Mesendoderm (in vitro differentiated cells): ENCODE results near the gene COL13A1.

Experiments used
- DNase-seq: peaks from one replicate; pipeline ENCODE4 v3.0.0; 2013
- H2AK5ac ChIP-seq: 2 replicates; pipeline ENCODE4 v1.6.1; 2013; ENCODE audit warnings: low read length, inconsistent platforms
- H2BK120ac ChIP-seq: 2 replicates; pipeline ENCODE4 v1.6.1; 2013; ENCODE audit warnings: low read depth, mild to moderate bottlenecking, low read length, moderate library complexity, mixed read lengths
- H2BK15ac ChIP-seq: replicated peaks from 2 replicates; pipeline ENCODE4 v1.6.1; 2013; ENCODE audit warnings: low read depth, mild to moderate bottlenecking, moderate library complexity
- H2BK5ac ChIP-seq: 2 replicates; pipeline ENCODE4 v1.6.1; 2013; ENCODE audit warnings: low read length, inconsistent platforms
- H3K18ac ChIP-seq: 2 replicates; pipeline ENCODE4 v1.6.1; 2013; ENCODE audit warnings: mild to moderate bottlenecking, low read length, mixed read lengths
- H3K23ac ChIP-seq: one replicate; pipeline ENCODE4 v1.6.1; 2013; ENCODE audit warnings: low read length
- H3K27ac ChIP-seq: 2 replicates; pipeline ENCODE4 v1.5.1; 2013; ENCODE audit warnings: low read depth, mild to moderate bottlenecking, inconsistent platforms, low read length, moderate library complexity
- H3K27me3 ChIP-seq: 2 replicates; pipeline ENCODE4 v1.6.1; 2013; ENCODE audit warnings: low read length, control low read depth, mild to moderate bottlenecking, inconsistent platforms; ENCODE audit not compliant: insufficient read depth, poor library complexity
- H3K36me3 ChIP-seq: 2 replicates; pipeline ENCODE4 v1.6.1; 2013; ENCODE audit warnings: low read length, inconsistent platforms; ENCODE audit not compliant: control insufficient read depth, insufficient read depth
- H3K4ac ChIP-seq: one replicate; pipeline ENCODE4 v1.6.1; 2013; ENCODE audit warnings: low read depth, mild to moderate bottlenecking, low read length, moderate library complexity
- H3K4me1 ChIP-seq: 2 replicates; pipeline ENCODE4 v1.6.1; 2013; ENCODE audit warnings: low read depth, low read length, inconsistent platforms; ENCODE audit not compliant: control insufficient read depth
- H3K4me2 ChIP-seq: 2 replicates; pipeline ENCODE4 v1.6.1; 2013; ENCODE audit warnings: low read length
- H3K4me3 ChIP-seq: 2 replicates; pipeline ENCODE4 v1.5.1; 2013; ENCODE audit warnings: mild to moderate bottlenecking, low read length
- H3K56ac ChIP-seq: one replicate; pipeline ENCODE4 v1.6.1; 2013; ENCODE audit warnings: low read length
- H3K79me1 ChIP-seq: 2 replicates; pipeline ENCODE4 v1.6.1; 2013; ENCODE audit warnings: low read length, inconsistent platforms
- H3K79me2 ChIP-seq: 2 replicates; pipeline ENCODE4 v1.6.1; 2013; ENCODE audit warnings: mild to moderate bottlenecking, low read length; ENCODE audit not compliant: control insufficient read depth, insufficient read depth
- H3K9ac ChIP-seq: 2 replicates; pipeline ENCODE4 v1.6.1; 2013; ENCODE audit warnings: low read length, inconsistent platforms
- H4K5ac ChIP-seq: one replicate; pipeline ENCODE4 v1.6.1; 2013; ENCODE audit warnings: low read length
- H4K8ac ChIP-seq: one replicate; pipeline ENCODE4 v1.6.1; 2013; ENCODE audit warnings: low read depth, mild to moderate bottlenecking, control low read depth, low read length, moderate library complexity
- WGBS: extraction: QIAGEN DNeasy Blood & Tissue Kit; methylation state at CpG from one replicate; pipeline ENCODE4 v1.1.7; 2013; ENCODE audit warnings: low lambda C conversion rate, missing lambda C conversion rate; ENCODE audit not compliant: insufficient coverage; ENCODE audit errors: extremely low coverage; 5-methylcytosine and 5-hydroxymethylcytosine counted together

The COL13A1 gene

DNA sequence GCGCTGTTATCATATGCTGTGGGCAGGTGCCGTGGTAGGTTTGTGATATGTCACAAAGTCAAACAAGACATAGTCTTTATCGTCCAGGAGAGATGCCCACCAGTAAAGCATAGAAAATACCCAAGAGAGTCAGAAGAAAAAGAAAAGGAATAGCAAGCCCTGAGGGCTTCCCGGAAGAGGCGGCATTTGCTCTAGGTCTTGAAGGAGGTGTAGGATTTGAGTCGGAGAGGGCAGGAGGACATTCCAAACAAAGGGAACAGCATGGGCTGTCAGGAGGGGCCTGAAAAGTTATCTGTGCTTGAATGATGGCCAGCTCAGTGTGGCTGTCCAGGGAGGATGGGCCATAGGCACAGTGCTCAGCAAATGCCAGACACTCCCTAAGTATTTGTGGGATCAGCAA, 42.2 kb downstream of the COL13A1 start:
- H2BK15ac ChIP-seq = no peak overlapping the region
- H3K27ac ChIP-seq = no peak overlapping the region
- H3K23ac ChIP-seq = no peak overlapping the region
- no peak overlapping the region for H2BK120ac ChIP-seq
- H3K4me2 ChIP-seq = no peak overlapping the region
- H3K18ac ChIP-seq = no peak overlapping the region
- H2AK5ac ChIP-seq = no peak overlapping the region
- no peak overlapping the region for H3K4me3 ChIP-seq
- no peak for DNase-seq
- no CpG with 5 or more reads among the region's 6 CpGs for WGBS
- H2BK5ac ChIP-seq = no peak overlapping the region
- H3K79me1 ChIP-seq = peaks cover 29% of the 10 kb centered on the region
- H4K8ac ChIP-seq = no peak overlapping the region
- no peaks in the 10 kb centered on the region for H3K36me3 ChIP-seq
- no peak overlapping the region for H4K5ac ChIP-seq
- no peak overlapping the region for H3K9ac ChIP-seq
- H3K27me3 ChIP-seq = no peaks in the 10 kb centered on the region
- H3K56ac ChIP-seq = no peak overlapping the region
- peaks cover 7% of the 10 kb centered on the region for H3K79me2 ChIP-seq
- peaks cover 51% of the 10 kb centered on the region for H3K4me1 ChIP-seq
- no peak overlapping the region for H3K4ac ChIP-seq

- H3K56ac ChIP-seq = peak overlapping the region; percentile 40
- no peaks in the 10 kb centered on the region for H3K36me3 ChIP-seq
- H4K5ac ChIP-seq = no peak overlapping the region
- no peak overlapping the region for H2BK120ac ChIP-seq
- H3K23ac ChIP-seq = no peak overlapping the region
- no peak overlapping the region for H3K4ac ChIP-seq
- WGBS = no CpG with 5 or more reads among the region's 2 CpGs
- peak overlapping the region; percentile 21 for H3K27ac ChIP-seq
- H3K27me3 ChIP-seq = no peaks in the 10 kb centered on the region
- peaks cover 29% of the 10 kb centered on the region for H3K79me1 ChIP-seq
- H3K9ac ChIP-seq = peak overlapping the region; percentile 32
- no peak overlapping the region for H3K18ac ChIP-seq
- no peak overlapping the region for H4K8ac ChIP-seq
- H3K4me3 ChIP-seq = no peak overlapping the region
- peaks cover 52% of the 10 kb centered on the region for H3K4me1 ChIP-seq
- no peak overlapping the region for H2BK15ac ChIP-seq
- peak overlapping the region; percentile 68 for H2AK5ac ChIP-seq
- no peak overlapping the region for H3K4me2 ChIP-seq
- H2BK5ac ChIP-seq = peak overlapping the region; percentile 23
- peaks cover 7% of the 10 kb centered on the region for H3K79me2 ChIP-seq
- DNase-seq = no peak
Observed at GRCh38 chr10:69844698-69845097, 43.0 kb downstream of the COL13A1 start.

DNA sequence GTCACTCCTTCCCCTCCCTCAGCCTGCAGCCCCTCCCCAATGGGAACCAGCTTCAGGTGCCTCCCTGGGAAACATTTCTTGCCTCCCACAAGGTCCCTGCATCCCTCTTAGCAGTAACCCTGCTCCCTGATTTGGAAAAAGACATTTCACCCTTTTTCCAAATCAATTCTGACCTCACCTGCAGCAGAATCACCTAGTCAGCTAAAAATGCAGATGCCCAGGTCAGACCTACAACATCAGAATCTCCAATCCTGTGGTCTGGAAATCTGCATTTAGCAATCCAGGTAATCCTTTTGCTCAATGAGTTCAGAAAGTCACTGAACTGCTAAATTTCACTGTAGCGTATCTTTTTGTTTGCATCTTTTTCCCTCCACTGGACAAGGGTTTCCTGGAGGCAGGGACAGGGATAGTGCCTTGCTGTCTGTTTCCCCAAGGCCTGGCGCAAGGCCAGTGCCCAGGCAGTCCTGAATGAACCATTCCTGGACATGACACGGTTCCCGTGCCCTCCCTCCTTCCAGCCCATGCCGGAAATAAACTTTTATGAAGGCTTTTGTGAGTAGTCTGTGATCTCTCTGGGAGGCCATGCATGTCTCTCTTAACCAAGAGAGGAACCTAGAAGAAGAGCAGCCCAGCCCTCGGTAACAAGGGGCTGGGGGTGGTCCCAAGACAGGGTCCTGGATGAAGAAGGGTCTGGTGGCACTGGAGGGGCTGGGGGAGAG, 44.0 kb downstream of the COL13A1 start:
- peaks cover 25% of the 10 kb centered on the region for H3K79me1 ChIP-seq
- DNase-seq = no peak
- no peak overlapping the region for H2BK15ac ChIP-seq
- H3K56ac ChIP-seq = peak overlapping the region; percentile 88
- H3K36me3 ChIP-seq = no peaks in the 10 kb centered on the region
- no peak overlapping the region for H3K4me2 ChIP-seq
- H3K4me1 ChIP-seq = peaks cover 49% of the 10 kb centered on the region
- WGBS = no CpG with 5 or more reads among the region's 6 CpGs
- no peak overlapping the region for H3K4me3 ChIP-seq
- H3K9ac ChIP-seq = peak overlapping the region; percentile 57
- peaks cover 7% of the 10 kb centered on the region for H3K79me2 ChIP-seq
- peak overlapping the region; percentile 98 for H2BK5ac ChIP-seq
- peak overlapping the region; percentile 54 for H3K27ac ChIP-seq
- peak overlapping the region; percentile 92 for H3K18ac ChIP-seq
- H4K5ac ChIP-seq = no peak overlapping the region
- H3K23ac ChIP-seq = peak overlapping the region; percentile 59
- H4K8ac ChIP-seq = no peak overlapping the region
- peak overlapping the region; percentile 97 for H2AK5ac ChIP-seq
- no peaks in the 10 kb centered on the region for H3K27me3 ChIP-seq
- H3K4ac ChIP-seq = peak overlapping the region; percentile 88
- H2BK120ac ChIP-seq = peak overlapping the region; percentile 77

- Histone ChIP-seq H3K27me3 (no peaks in the 10 kb centered on the region), H3K27ac (peak overlapping the region; percentile 54), H3K4me2 (no peak overlapping the region), H4K5ac (no peak overlapping the region), H3K79me2 (peaks cover 10% of the 10 kb centered on the region), H3K4me1 (peaks cover 52% of the 10 kb centered on the region), H2BK5ac (peak overlapping the region; percentile 98), H3K36me3 (no peaks in the 10 kb centered on the region), H2BK120ac (peak overlapping the region; percentile 77), H2BK15ac (peak overlapping the region; percentile 43), H3K9ac (peak overlapping the region; percentile 57), H3K56ac (peak overlapping the region; percentile 88), H3K23ac (peak overlapping the region; percentile 59), H3K18ac (peak overlapping the region; percentile 92), H3K4ac (peak overlapping the region; percentile 88), H2AK5ac (peak overlapping the region; percentile 97), H3K4me3 (no peak overlapping the region), H4K8ac (peak overlapping the region; percentile 59), H3K79me1 (peaks cover 23% of the 10 kb centered on the region)
- no peak for DNase-seq
- WGBS = no CpG with 5 or more reads among the region's 14 CpGs
Observed at GRCh38 chr10:69846293-69846921, 44.7 kb downstream of the COL13A1 start.

DNA sequence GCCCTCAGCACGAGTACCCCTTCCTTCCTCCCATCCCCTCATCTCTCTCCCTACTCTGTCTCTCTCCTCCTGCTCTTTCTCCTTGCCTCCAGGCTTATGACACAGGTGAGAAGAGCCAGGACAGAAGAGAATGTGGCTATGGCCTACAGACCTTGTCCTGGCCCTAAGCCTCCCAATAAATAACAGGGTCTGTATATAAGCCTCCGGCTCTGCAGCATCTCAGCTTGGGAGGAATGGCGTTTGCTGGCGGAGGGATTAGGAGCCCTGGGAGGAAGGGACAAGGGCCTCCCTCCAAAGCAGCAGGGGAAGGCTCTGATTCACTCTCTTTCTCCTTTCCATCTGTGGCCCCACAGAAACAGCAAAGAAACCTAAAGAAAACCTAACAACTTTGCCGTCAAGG, 45.8 kb downstream of the COL13A1 start:
- no peak overlapping the region for H3K23ac ChIP-seq
- peaks cover 8% of the 10 kb centered on the region for H3K79me2 ChIP-seq
- peak overlapping the region; percentile 28 for H3K56ac ChIP-seq
- no peaks in the 10 kb centered on the region for H3K36me3 ChIP-seq
- no peak overlapping the region for H3K4me2 ChIP-seq
- H3K27ac ChIP-seq = peak overlapping the region; percentile 54
- no CpG with 5 or more reads among the region's 5 CpGs for WGBS
- H2AK5ac ChIP-seq = peak overlapping the region; percentile 93
- H3K4ac ChIP-seq = peak overlapping the region; percentile 6
- H3K9ac ChIP-seq = peak overlapping the region; percentile 12
- H3K79me1 ChIP-seq = peaks cover 21% of the 10 kb centered on the region
- H4K5ac ChIP-seq = no peak overlapping the region
- no peak overlapping the region for H3K4me3 ChIP-seq
- peak overlapping the region; percentile 68 for H2BK5ac ChIP-seq
- no peaks in the 10 kb centered on the region for H3K27me3 ChIP-seq
- H3K18ac ChIP-seq = peak overlapping the region; percentile 88
- DNase-seq = no peak
- H3K4me1 ChIP-seq = peaks cover 52% of the 10 kb centered on the region
- H4K8ac ChIP-seq = no peak overlapping the region
- no peak overlapping the region for H2BK15ac ChIP-seq
- H2BK120ac ChIP-seq = peak overlapping the region; percentile 77
